Upper lobe of left lung (tissue), 6 donors: ENCODE results near the gene PEX11G. TPM values are rescaled to one million over a fixed set of nuclear protein-coding genes. Genes with fewer than 3 reads are reported as not detected.

ENCODE experiments used
- ATAC-seq, 2 donors: fragments of 200-7000 bp; cut with Tn5 transposase; one replicate each; pipeline ENCODE4 v1.9.1; 2022; ENCODE audit warnings: mild to moderate bottlenecking in 2 of 2, moderate library complexity in 2 of 2; ENCODE audit not compliant: low FRiP score in 2 of 2
- DNase-seq, 2 donors: peaks; one replicate each; pipeline ENCODE4 v3.0.0-alpha.2; 2019 to 2020
- H3K27ac ChIP-seq, 4 donors: fragments of 200-600 bp; sonication (generic); one replicate each; pipeline ENCODE4 v1.5.1; 2016 to 2019
- H3K27me3 ChIP-seq, 4 donors: fragments of 200-600 bp; sonication (generic); one replicate each; pipeline ENCODE4 v1.5.1; 2017 to 2019
- H3K36me3 ChIP-seq, 4 donors: fragments of 200-600 bp; sonication (generic); one replicate each; pipeline ENCODE4 v1.5.1; 2016 to 2019
- H3K4me1 ChIP-seq, 4 donors: fragments of 200-600 bp; sonication (generic); one replicate each; pipeline ENCODE4 v1.5.1; 2018 to 2019
- H3K4me3 ChIP-seq, 4 donors: fragments of 200-600 bp; sonication (generic); one replicate each; pipeline ENCODE4 v1.5.1; 2017 to 2019; ENCODE audit warnings: mild to moderate bottlenecking in 2 of 4, moderate library complexity in 1 of 4
- H3K9me3 ChIP-seq, 4 donors: fragments of 200-600 bp; sonication (generic); one replicate each; pipeline ENCODE4 v1.5.1; 2018 to 2019
- CTCF ChIP-seq, 6 experiments: fragments of 450-650 bp in 4 of 6; fragments of 200-600 bp in 2 of 6; sonication (generic) in 2 of 6; IDR thresholded peaks; one replicate each; pipeline ENCODE4 v1.5.1; 2016 to 2019; ENCODE audit warnings: antibody characterized with exemption in 6 of 6
- EP300 ChIP-seq, 4 donors: sonication (generic); formaldehyde crosslinking; IDR thresholded peaks; one replicate each; pipeline ENCODE4 v1.5.1; 2017; ENCODE audit warnings: antibody characterized with exemption in 4 of 4, control low read depth in 2 of 4
- POLR2A ChIP-seq, 4 donors: fragments of 450-650 bp; IDR thresholded peaks; one replicate each; pipeline ENCODE4 v1.5.1; 2016 to 2017; ENCODE audit warnings: antibody characterized with exemption in 4 of 4, mild to moderate bottlenecking in 2 of 4
- POLR2AphosphoS5 ChIP-seq, 2 donors: sonication (generic); formaldehyde crosslinking; IDR thresholded peaks; one replicate each; pipeline ENCODE4 v1.5.1; 2017; ENCODE audit warnings: antibody characterized with exemption in 2 of 2
- WGBS, 2 donors: methylation state at CpG; one replicate each; pipeline ENCODE4 v1.1.5; 2017 to 2018; 5-methylcytosine and 5-hydroxymethylcytosine counted together
- total RNA-seq, 6 donors: library from RNA; depleted of rRNA in 4 of 6; stranded (reverse); fragments of >200 nt in 4 of 6; gene quantifications; one replicate each; pipeline versions ENCODE4 v1.1.0 to v1.2.1, GENCODE V29; 2016 to 2021
- donor health status: DM: no; HTN: no; CAD: no; lungs with moderate emphysema.
- donor health status: DM: no; HTN: yes; CAD: no; lungs with severe emphysema.

Gene PEX11G
- total RNA-seq, 6 donors from 2014 or later: 2.3 to 9.1 (median 5.4) TPM

GRCh38 chr19:7427944-7428343 lies 60.9 kb downstream of the PEX11G start:
- Histone ChIP-seq H3K4me1 (peaks cover 0 to 7% (median 3%) of the 10 kb centered on the region in 4 donors), H3K27ac (peak overlapping the region in 1 of 4 donors; percentile 76), H3K27me3 (no peaks in the 10 kb centered on the region), H3K4me3 (no peak overlapping the region), H3K9me3 (no peaks in the 10 kb centered on the region), H3K36me3 (peaks cover 0 to 6% (median 0%) of the 10 kb centered on the region in 4 donors)
- TF ChIP-seq CTCF (IDR thresholded peaks at IDR 0.05) (no peak), EP300 (IDR thresholded peaks at IDR 0.05) (no peak), POLR2AphosphoS5 (IDR thresholded peaks at IDR 0.05) (no peak), POLR2A (IDR thresholded peaks at IDR 0.05) (no peak)
- 68 to 73% methylated on average over 5 of the region's 5 CpGs for WGBS, 2 donors
- ATAC-seq: no peak
- no peak for DNase-seq

- 78 to 81% methylated on average over 8 to 9 of the region's 9 CpGs for WGBS, 2 donors
- no peak for DNase-seq
- Histone ChIP-seq H3K27me3 (no peaks in the 10 kb centered on the region), H3K4me3 (no peak overlapping the region), H3K27ac (peak overlapping the region in 3 of 4 donors; percentile 57 to 76 (median 63)), H3K4me1 (peaks cover 0 to 7% (median 3%) of the 10 kb centered on the region in 4 donors), H3K36me3 (peaks cover 0 to 4% (median 1%) of the 10 kb centered on the region in 4 donors), H3K9me3 (no peaks in the 10 kb centered on the region)
- TF ChIP-seq CTCF (IDR thresholded peaks at IDR 0.05): no peak
- TF ChIP-seq POLR2A (IDR thresholded peaks at IDR 0.05): no peak
- no peak for TF ChIP-seq POLR2AphosphoS5 (IDR thresholded peaks at IDR 0.05)
- TF ChIP-seq EP300 (IDR thresholded peaks at IDR 0.05): no peak
- no peak for ATAC-seq
These were observed 61.8 kb downstream of the PEX11G start for GRCh38 chr19:7426986-7427385.

Other genes starting within 250 kb of the PEX11G start
- 100 to 1,000 TPM in 1 of 6 donors, 10 to 100 TPM in 5; 32.4 to 142 (median 49.9) TPM for gene INSR, start 194.6 kb downstream of the PEX11G start, total RNA-seq
- 100 to 1,000 TPM in 1 of 6 donors, 10 to 100 TPM in 5; 56.1 to 106 (median 66.0) TPM for gene ARHGEF18, start 140.1 kb downstream of the PEX11G start, total RNA-seq
- gene ZNF358, start 27.1 kb upstream of the PEX11G start, total RNA-seq: 100 to 1,000 TPM in 1 of 6 donors, 10 to 100 TPM in 5; 31.1 to 116 (median 57.8) TPM
- 100 to 1,000 TPM in 2 of 6 donors, 10 to 100 TPM in 4; 12.9 to 118 (median 69.7) TPM for gene MCOLN1, start 33.6 kb upstream of the PEX11G start, total RNA-seq
- 100 to 1,000 TPM; 125 to 412 (median 328) TPM for gene PNPLA6, start 46.7 kb upstream of the PEX11G start, total RNA-seq
- 10 to 100 TPM; 12.2 to 63.9 (median 31.2) TPM for gene CAMSAP3, start 106.8 kb upstream of the PEX11G start, total RNA-seq
- gene XAB2, start 140.5 kb upstream of the PEX11G start, total RNA-seq: 10 to 100 TPM; 35.7 to 81.7 (median 51.4) TPM
- 100 to 1,000 TPM in 2 of 6 donors, 10 to 100 TPM in 4; 21.3 to 133 (median 71.3) TPM for gene PET100, start 140.8 kb upstream of the PEX11G start, total RNA-seq
- gene PCP2, start 144.7 kb upstream of the PEX11G start, total RNA-seq: 10 to 100 TPM in 1 of 6 donors, 1 to 10 TPM in 4, not detected in 1; 2.3 to 21.0 (median 3.3) TPM
- gene STXBP2, start 148.1 kb upstream of the PEX11G start, total RNA-seq: 100 to 1,000 TPM; 111 to 562 (median 249) TPM
- gene RETN, start 180.0 kb upstream of the PEX11G start, total RNA-seq: 10 to 100 TPM in 3 of 6 donors, 1 to 10 TPM in 3; 2.5 to 59.2 (median 13.8) TPM
- gene MCEMP1, start 188.1 kb upstream of the PEX11G start, total RNA-seq: 100 to 1,000 TPM in 2 of 6 donors, 10 to 100 TPM in 3, 1 to 10 TPM in 1; 9.4 to 160 (median 36.6) TPM
- gene TRAPPC5, start 191.8 kb upstream of the PEX11G start, total RNA-seq: 100 to 1,000 TPM in 1 of 6 donors, 10 to 100 TPM in 5; 33.9 to 105 (median 52.0) TPM
- 1 to 10 TPM in 1 of 6 donors, under 1 TPM in 1, not detected in 4; 0.83 to 2.9 TPM for gene FCER2, start 213.1 kb upstream of the PEX11G start, total RNA-seq
- 1 to 10 TPM in 3 of 6 donors, under 1 TPM in 1, not detected in 2; 0.40 to 2.5 (median 1.5) TPM for gene CLEC4G, start 243.1 kb upstream of the PEX11G start, total RNA-seq